GM13976 (cell line): Measurements from ENCODE around the gene BEX2.
"Not testable (repeated sequence)": the region's sequence is repeated elsewhere in the genome, so short reads cannot be mapped to it uniquely, and the experiment has no call there.

ENCODE experiments used
- DNase-seq: peaks from one replicate; pipeline ENCODE4 v3.0.0; 2012; ENCODE audit warnings: low spot score
- CTCF ChIP-seq: IDR thresholded peaks from 2 replicates; pipeline ENCODE4 v1.5.1; 2012; ENCODE audit warnings: borderline replicate concordance, mild to moderate bottlenecking; ENCODE audit not compliant: insufficient read depth; ENCODE audit errors: extremely low read depth, missing control alignments, control extremely low read depth
- in situ Hi-C: fragments of 300-500 bp; cut with MboI; formaldehyde crosslinking; loops from one replicate; pipeline ENCODE4 v1.12.0; 2022; ENCODE audit warnings: low sequenced_read_pairs, mixed read lengths, inconsistent platforms; ENCODE audit not compliant: unreplicated experiment

Gene BEX2

GRCh38 chrX:103309860-103310554 lies 783 bp downstream of the BEX2 start:
- no peak for DNase-seq
- in situ Hi-C loops: no loop called here
- no peak for TF ChIP-seq CTCF

- in situ Hi-C loops, DNase-seq: not testable (repeated sequence)
Measured at GRCh38 chrX:103305666-103306065, 5.1 kb downstream of the BEX2 start.

GRCh38 chrX:103304705-103305104 lies 6.1 kb downstream of the BEX2 start:
- no peak for DNase-seq
- in situ Hi-C loops: no loop called here
- no peak for TF ChIP-seq CTCF

- no peak for TF ChIP-seq CTCF
- in situ Hi-C loops: no loop called here
- DNase-seq: no peak
Measured at GRCh38 chrX:103293118-103293517, 17.7 kb downstream of the BEX2 start.

GRCh38 chrX:103279624-103280023 lies 31.2 kb downstream of the BEX2 start:
- no peak for TF ChIP-seq CTCF
- no peak for DNase-seq
- in situ Hi-C loops: no loop called here

- in situ Hi-C loops: no loop called here
- no peak for TF ChIP-seq CTCF
- no peak for DNase-seq
Measured at GRCh38 chrX:103276581-103277002, 34.2 kb downstream of the BEX2 start, which contains the start of gene TCEAL5. TSS of gene TCEAL5 (minus strand) at chrX:103276750. CDS start at chrX:103274563, 2,187 bp downstream.

- TF ChIP-seq CTCF: no peak
- in situ Hi-C loops: no loop called here
- no peak for DNase-seq
Measured at GRCh38 chrX:103275947-103276567, 34.7 kb downstream of the BEX2 start.
